SK-N-SH (cell line): ENCODE results near the gene OR1N1. TPM values are rescaled to one million over a fixed set of nuclear protein-coding genes. Genes with fewer than 3 reads are reported as not detected.

Experiments used
- CTCF ChIA-PET: fragments of 300-600, 350-600 bp; formaldehyde crosslinking; extraction: SDS; loops from one replicate; lab custom pipeline; 2021; lab: Yijun Ruan, JAX
- POLR2A ChIA-PET: fragments of 350-600 bp; sonication (Branson Sonifier 250); formaldehyde crosslinking; extraction: SDS; loops from one replicate; lab custom pipeline; 2020; ENCODE audit warnings: antibody characterized with exemption, inconsistent platforms; lab: Yijun Ruan, JAX
- DNase-seq: peaks from one replicate; pipeline ENCODE4 v3.0.0; 2012
- H2AFZ ChIP-seq: fragments of 200-600 bp; sonication (generic); 2 replicates; pipeline ENCODE4 v1.8.1; 2016; ENCODE audit warnings: antibody characterized with exemption, mild to moderate bottlenecking, low read depth
- H3F3A ChIP-seq: fragments of 200-600 bp; sonication (generic); replicated peaks from 2 replicates; pipeline ENCODE3; 2016; ENCODE audit warnings: antibody characterized with exemption, mild to moderate bottlenecking; ENCODE audit not compliant: insufficient read depth
- H3K27ac ChIP-seq, 2 experiments: fragments of 200-500 bp in 1 of 2; fragments of 200-600 bp in 1 of 2; sonication (Bioruptor generic) in 1 of 2; sonication (generic), shearing (Covaris generic) in 1 of 2; 2 replicates each; pipeline versions ENCODE4 v1.5.1 to v1.6.1; 2014 to 2016; ENCODE audit warnings: low read depth in 2 of 2, inconsistent platforms in 1 of 2, low read length in 1 of 2, mild to moderate bottlenecking in 1 of 2, mixed read lengths in 1 of 2
- H3K27me3 ChIP-seq: fragments of 200-600 bp; sonication (generic), shearing (Covaris generic); 2 replicates; pipeline ENCODE4 v1.6.1; 2016; ENCODE audit warnings: mixed run types; ENCODE audit not compliant: insufficient read depth
- H3K36me3 ChIP-seq, 2 experiments: fragments of 200-500 bp in 1 of 2; fragments of 200-600 bp in 1 of 2; sonication (Bioruptor generic) in 1 of 2; sonication (generic) in 1 of 2; replicated peaks in 1 of 2; 2 replicates each; pipeline versions ENCODE3 to v1.5.1; 2014 to 2016; ENCODE audit warnings: low read length in 1 of 2, mild to moderate bottlenecking in 1 of 2; ENCODE audit not compliant: insufficient read depth in 2 of 2, control insufficient read depth in 1 of 2
- H3K4me1 ChIP-seq, 2 experiments: fragments of 200-500 bp in 1 of 2; fragments of 200-600 bp in 1 of 2; sonication (Bioruptor generic) in 1 of 2; sonication (generic), shearing (Covaris generic) in 1 of 2; 2 replicates each; pipeline versions ENCODE4 v1.5.1 to v1.6.1; 2014 to 2016; ENCODE audit warnings: low read depth in 1 of 2, low read length in 1 of 2, mixed run types in 1 of 2; ENCODE audit not compliant: insufficient read depth in 2 of 2, control insufficient read depth in 1 of 2
- H3K4me2 ChIP-seq: fragments of 200-600 bp; sonication (generic), shearing (Covaris generic); 2 replicates; pipeline ENCODE4 v1.6.1; 2017; ENCODE audit warnings: mixed run types
- H3K4me3 ChIP-seq, 2 experiments: fragments of 200-500 bp in 1 of 2; fragments of 200-600 bp in 1 of 2; sonication (Bioruptor generic) in 1 of 2; sonication (generic), shearing (Covaris generic) in 1 of 2; 2 replicates each; pipeline versions ENCODE4 v1.5.1 to v1.8.1; 2014 to 2016; ENCODE audit warnings: low read depth in 2 of 2, inconsistent platforms in 1 of 2, low read length in 1 of 2, mild to moderate bottlenecking in 1 of 2, mixed read lengths in 1 of 2, moderate library complexity in 1 of 2
- H3K79me2 ChIP-seq: fragments of 200-600 bp; sonication (generic); 2 replicates; pipeline ENCODE4 v1.8.1; 2017; ENCODE audit warnings: mild to moderate bottlenecking; ENCODE audit not compliant: insufficient read depth
- H3K9ac ChIP-seq: fragments of 200-600 bp; sonication (generic); 2 replicates; pipeline ENCODE4 v1.6.1; 2017; ENCODE audit warnings: mixed run types
- H3K9me2 ChIP-seq: fragments of 200-600 bp; sonication (generic); 2 replicates; pipeline ENCODE4 v1.6.1; 2017; ENCODE audit warnings: mixed run types
- H3K9me3 ChIP-seq: fragments of 200-600 bp; sonication (generic); 2 replicates; pipeline ENCODE4 v1.6.1; 2017; ENCODE audit warnings: mixed run types, mild to moderate bottlenecking, moderate library complexity
- H4K20me1 ChIP-seq: fragments of 200-600 bp; sonication (generic); 2 replicates; pipeline ENCODE4 v1.6.1; 2017; ENCODE audit warnings: mild to moderate bottlenecking, mixed run types; ENCODE audit not compliant: insufficient read depth
- CHD2 ChIP-seq: fragments of 150-350 bp; IDR thresholded peaks from 2 replicates; pipeline ENCODE4 v1.6.1; 2018; ENCODE audit warnings: low read length; ENCODE audit not compliant: partially characterized antibody
- CTCF ChIP-seq: fragments of 200-600 bp; sonication (generic); IDR thresholded peaks from 2 replicates; pipeline ENCODE4 v1.6.1; 2017; ENCODE audit warnings: antibody characterized with exemption, mild to moderate bottlenecking, moderate library complexity
- FOSL2 ChIP-seq: IDR thresholded peaks from 2 replicates; pipeline ENCODE4 v1.4.0; 2012; ENCODE audit warnings: low read depth, mild to moderate bottlenecking, moderate library complexity, borderline replicate concordance
- FOXJ3 ChIP-seq: sonication (generic); formaldehyde crosslinking; IDR thresholded peaks from 2 replicates; pipeline ENCODE4 v1.5.1; 2020; ENCODE audit warnings: mild to moderate bottlenecking, missing genetic modification reagents
- FOXM1 ChIP-seq: IDR thresholded peaks from 2 replicates; pipeline ENCODE4 v1.4.0; 2012; ENCODE audit warnings: low read depth, mild to moderate bottlenecking
- GATA2 ChIP-seq: sonication (generic); formaldehyde crosslinking; IDR thresholded peaks from 2 replicates; pipeline ENCODE4 v1.5.0; 2020; ENCODE audit warnings: mild to moderate bottlenecking, missing genetic modification reagents
- IRF3 ChIP-seq: fragments of 150-350 bp; IDR thresholded peaks from 2 replicates; pipeline ENCODE4 v1.6.1; 2016; ENCODE audit warnings: mild to moderate bottlenecking, low read depth, low read length
- JUND ChIP-seq: IDR thresholded peaks from 2 replicates; pipeline ENCODE4 v1.4.0; 2012
- MXI1 ChIP-seq: IDR thresholded peaks from 2 replicates; pipeline ENCODE4 v1.6.1; 2012; ENCODE audit warnings: mild to moderate bottlenecking, low read depth, low read length, improper control_type of control experiment
- NFIC ChIP-seq: IDR thresholded peaks from 2 replicates; pipeline ENCODE4 v1.4.0; 2012; ENCODE audit warnings: borderline replicate concordance
- POLR2AphosphoS5 ChIP-seq: IDR thresholded peaks from 2 replicates; pipeline ENCODE4 v1.6.1; 2012; ENCODE audit warnings: low read depth, low read length
- RCOR1 ChIP-seq: fragments of 150-350 bp; IDR thresholded peaks from 2 replicates; pipeline ENCODE4 v1.6.1; 2017; ENCODE audit warnings: antibody characterized with exemption, low read length
- RFX5 ChIP-seq: IDR thresholded peaks from 2 replicates; pipeline ENCODE4 v1.6.1; 2012; ENCODE audit warnings: mild to moderate bottlenecking, improper control_type of control experiment, low read length
- SIN3A ChIP-seq: IDR thresholded peaks from 2 replicates; pipeline ENCODE4 v1.6.1; 2012; ENCODE audit warnings: low read depth, mild to moderate bottlenecking, low read length, moderate library complexity, borderline replicate concordance
- TCF12 ChIP-seq: IDR thresholded peaks from 2 replicates; pipeline ENCODE4 v1.4.0; 2012
- TEAD4 ChIP-seq: IDR thresholded peaks from 2 replicates; pipeline ENCODE4 v1.4.0; 2012; ENCODE audit warnings: mild to moderate bottlenecking, borderline replicate concordance; ENCODE audit not compliant: insufficient read depth
- WGBS: methylation state at CpG from one replicate; pipeline ENCODE4 v1.1.6; 2017; ENCODE audit warnings: low lambda C conversion rate; 5-methylcytosine and 5-hydroxymethylcytosine counted together
- polyA plus RNA-seq, 3 experiments: library from polyadenylated mRNA; depleted of rRNA; stranded (reverse); fragments of >200 nt; gene quantifications; 2 replicates each; pipeline ENCODE4 v1.2.3, GENCODE V29; 2012
- TF ChIP-seq, protein P1 (sequence below): IDR thresholded peaks from 2 replicates; pipeline ENCODE4 v1.4.0; 2012; ENCODE audit warnings: low read depth, borderline replicate concordance
- TF ChIP-seq, protein P2 (sequence below): IDR thresholded peaks from 2 replicates; pipeline ENCODE4; 2012

Gene OR1N1
- polyA plus RNA-seq, 1 of the 3 experiments (the other 2 are of a cell fraction), result not detected

- no peak overlapping the region for H3K9ac ChIP-seq
- no peak for DNase-seq
- H3K9me3 ChIP-seq, result no peaks in the 10 kb centered on the region
- H3K27ac ChIP-seq, result no peak overlapping the region
- H3K27me3 ChIP-seq, result no peaks in the 10 kb centered on the region
- no peak overlapping the region for H3K4me3 ChIP-seq
- no peaks in the 10 kb centered on the region for H4K20me1 ChIP-seq
- no peaks in the 10 kb centered on the region for H3F3A ChIP-seq
- no peaks in the 10 kb centered on the region for H3K4me1 ChIP-seq
- TF ChIP-seq RFX5 (no peak), FOSL2 (no peak), TEAD4 (no peak), JUND (no peak), RCOR1 (no peak), TCF12 (no peak), NFIC (no peak), POLR2AphosphoS5 (no peak), FOXM1 (no peak), MXI1 (no peak), CHD2 (no peak), SIN3A (no peak), FOXJ3 (CRISPR knock-in tag) (no peak), CTCF (no peak), IRF3 (no peak), GATA2 (no peak)
- TF ChIP-seq, protein P1, sequence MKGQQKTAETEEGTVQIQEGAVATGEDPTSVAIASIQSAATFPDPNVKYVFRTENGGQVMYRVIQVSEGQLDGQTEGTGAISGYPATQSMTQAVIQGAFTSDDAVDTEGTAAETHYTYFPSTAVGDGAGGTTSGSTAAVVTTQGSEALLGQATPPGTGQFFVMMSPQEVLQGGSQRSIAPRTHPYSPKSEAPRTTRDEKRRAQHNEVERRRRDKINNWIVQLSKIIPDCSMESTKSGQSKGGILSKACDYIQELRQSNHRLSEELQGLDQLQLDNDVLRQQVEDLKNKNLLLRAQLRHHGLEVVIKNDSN, result no peak
- TF ChIP-seq, protein P2, sequence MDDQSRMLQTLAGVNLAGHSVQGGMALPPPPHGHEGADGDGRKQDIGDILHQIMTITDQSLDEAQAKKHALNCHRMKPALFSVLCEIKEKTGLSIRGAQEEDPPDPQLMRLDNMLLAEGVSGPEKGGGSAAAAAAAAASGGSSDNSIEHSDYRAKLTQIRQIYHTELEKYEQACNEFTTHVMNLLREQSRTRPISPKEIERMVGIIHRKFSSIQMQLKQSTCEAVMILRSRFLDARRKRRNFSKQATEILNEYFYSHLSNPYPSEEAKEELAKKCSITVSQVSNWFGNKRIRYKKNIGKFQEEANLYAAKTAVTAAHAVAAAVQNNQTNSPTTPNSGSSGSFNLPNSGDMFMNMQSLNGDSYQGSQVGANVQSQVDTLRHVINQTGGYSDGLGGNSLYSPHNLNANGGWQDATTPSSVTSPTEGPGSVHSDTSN, result no peak
- 1% methylated on average over 2 of the region's 2 CpGs for WGBS
- 0 out of 2 replicates have a peak overlapping the region, but pooled peaks have one; percentile 29 for H2AFZ ChIP-seq
- CTCF ChIA-PET, result no interaction called here
- peaks cover 0 to 4% of the 10 kb centered on the region in 2 experiments for H3K36me3 ChIP-seq
- no peaks in the 10 kb centered on the region for H3K9me2 ChIP-seq
- no peaks in the 10 kb centered on the region for H3K79me2 ChIP-seq
- POLR2A ChIA-PET, result no interaction called here
- no peak overlapping the region for H3K4me2 ChIP-seq
These were observed 45.4 kb upstream of the OR1N1 start for GRCh38 chr9:122572456-122572855.
